ENCODE data around the gene IQCH.
"Not testable (repeated sequence)": the region's sequence is repeated elsewhere in the genome, so short reads cannot be mapped to it uniquely, and the experiment has no call there.

IQCH gene

DNA sequence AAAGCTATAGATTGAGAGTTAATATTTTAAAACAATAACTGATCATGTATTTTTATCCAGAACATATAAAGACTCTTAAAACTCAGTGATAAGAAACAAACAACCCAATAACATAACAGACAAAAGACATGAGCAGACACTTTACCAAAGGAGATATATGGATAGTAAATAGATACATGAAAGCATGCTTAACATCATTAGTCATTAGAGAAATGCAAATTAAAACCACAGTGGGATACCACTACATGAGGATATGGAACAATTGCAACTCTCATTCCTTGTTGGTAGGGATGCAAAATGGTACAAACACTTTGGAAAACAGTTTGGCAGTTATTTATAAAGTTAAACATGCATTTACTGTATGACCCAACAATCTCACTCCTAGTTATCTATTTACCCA, 95.0 kb downstream of the IQCH start:
- in situ Hi-C loops (cut with MboI; ENCODE audit: low sequenced_read_pairs), result no loop called here

DNA sequence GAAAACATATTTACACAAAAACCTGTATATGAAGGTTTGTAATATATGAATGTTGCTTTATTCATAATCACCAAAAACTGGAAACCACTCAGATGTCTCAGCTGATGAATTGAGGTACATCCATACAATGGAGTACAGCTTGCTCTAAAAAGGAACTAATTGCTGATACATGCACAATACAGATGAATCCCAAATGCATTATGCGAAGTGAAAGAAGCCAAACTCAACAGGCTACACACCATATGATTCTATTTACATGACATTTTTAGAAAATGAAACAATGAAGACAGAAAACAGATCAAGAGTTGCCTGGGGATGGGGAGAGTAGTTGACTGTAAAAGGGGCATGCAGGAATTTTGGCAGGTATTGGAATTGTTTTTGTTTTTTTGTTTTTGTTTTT, 95.5 kb downstream of the IQCH start:
- in situ Hi-C loops (cut with MboI; ENCODE audit: low sequenced_read_pairs), result no loop called here

DNA sequence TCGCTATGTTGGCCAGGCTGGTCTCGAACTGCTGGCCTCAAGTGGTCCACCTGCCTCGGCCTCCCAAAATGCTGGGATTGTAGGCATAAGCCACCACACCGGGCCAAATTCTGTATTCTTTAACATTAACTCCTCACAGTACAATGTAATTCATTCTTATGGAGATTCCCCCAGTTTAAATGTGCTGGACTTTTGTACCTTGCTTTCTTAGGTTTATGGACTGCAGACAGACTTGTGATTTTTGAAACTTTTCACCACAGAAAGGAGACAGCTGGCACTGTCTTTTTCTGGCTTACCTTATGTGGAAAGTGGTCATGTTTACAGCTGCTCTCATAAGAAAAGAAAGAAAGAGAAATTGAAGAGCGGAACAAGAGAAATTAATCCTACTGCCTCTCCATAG, 103.8 kb downstream of the IQCH start:
- in situ Hi-C loops (cut with MboI; ENCODE audit: low sequenced_read_pairs), result no loop called here

DNA sequence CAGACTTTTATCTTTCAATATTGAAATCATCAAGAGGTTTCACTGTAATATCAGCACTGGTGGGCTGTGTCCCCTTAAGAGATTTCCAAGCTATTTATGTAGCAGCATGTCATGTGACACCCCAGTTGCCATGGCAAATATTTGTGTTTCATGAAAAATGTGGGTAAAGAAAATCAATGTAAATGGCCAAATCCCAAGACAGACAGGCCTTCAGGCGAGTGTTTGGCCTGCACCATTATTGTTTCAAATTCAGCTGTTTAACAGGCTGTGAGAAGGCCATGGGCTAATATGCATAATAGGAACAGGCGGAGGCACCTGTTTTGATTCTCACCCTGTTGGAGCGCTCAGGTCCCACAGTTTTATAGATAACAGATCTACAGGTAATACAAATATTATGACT, 104.2 kb downstream of the IQCH start:
- in situ Hi-C loops (cut with MboI; ENCODE audit: low sequenced_read_pairs), result no loop called here

DNA sequence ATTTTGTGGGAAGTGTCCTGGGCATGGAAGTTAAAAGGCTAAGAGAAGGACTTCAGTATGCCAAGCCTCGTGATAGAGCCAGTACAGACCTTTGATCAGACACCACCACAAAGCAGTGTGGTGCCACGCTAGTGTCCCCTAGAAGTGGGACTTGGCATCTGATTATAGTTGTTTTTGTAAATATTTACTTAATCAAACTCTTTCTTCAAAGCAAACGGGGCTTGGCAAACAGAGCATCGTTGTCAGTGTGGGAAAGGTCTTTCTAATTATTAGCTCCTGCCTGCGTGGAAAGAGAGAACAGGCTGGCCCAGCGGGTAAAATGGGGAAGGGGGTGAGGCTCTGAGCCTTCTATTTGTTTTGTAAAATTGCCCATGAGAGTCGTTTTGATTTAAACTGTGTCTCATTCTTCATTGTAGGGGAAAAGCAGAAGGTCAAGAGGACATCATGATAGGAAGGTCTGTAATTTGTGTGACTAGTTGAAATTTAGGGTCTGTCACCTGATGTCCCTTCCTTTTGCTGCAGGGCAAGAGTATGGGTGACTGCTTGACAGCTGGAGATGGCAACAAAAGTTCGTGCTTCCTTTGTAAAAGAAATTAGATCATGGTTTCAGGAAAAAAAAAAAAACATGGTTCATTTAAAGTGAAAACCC, 105.0 kb downstream of the IQCH start:
- in situ Hi-C loops (cut with MboI; ENCODE audit: low sequenced_read_pairs), result no loop called here

DNA sequence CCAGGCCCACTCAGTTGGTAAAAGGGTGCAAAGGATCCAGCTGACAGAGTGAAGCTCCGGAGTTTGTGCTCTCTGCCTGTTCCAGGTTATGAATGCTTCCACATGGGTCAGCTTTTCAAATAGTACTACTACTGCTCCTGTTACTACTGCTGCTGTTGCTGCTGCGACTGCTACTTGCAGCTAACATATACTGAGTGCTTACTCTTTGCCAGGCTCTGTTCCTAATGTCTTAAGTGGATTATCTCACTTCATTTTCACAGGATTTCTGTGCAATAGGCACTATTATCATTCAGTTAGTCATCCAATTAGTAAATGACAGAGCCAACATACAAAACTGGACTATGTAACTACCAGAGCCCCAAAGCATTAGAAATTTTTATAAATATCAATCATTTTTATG, 106.5 kb downstream of the IQCH start:
- in situ Hi-C loops (cut with MboI; ENCODE audit: low sequenced_read_pairs), result no loop called here

DNA sequence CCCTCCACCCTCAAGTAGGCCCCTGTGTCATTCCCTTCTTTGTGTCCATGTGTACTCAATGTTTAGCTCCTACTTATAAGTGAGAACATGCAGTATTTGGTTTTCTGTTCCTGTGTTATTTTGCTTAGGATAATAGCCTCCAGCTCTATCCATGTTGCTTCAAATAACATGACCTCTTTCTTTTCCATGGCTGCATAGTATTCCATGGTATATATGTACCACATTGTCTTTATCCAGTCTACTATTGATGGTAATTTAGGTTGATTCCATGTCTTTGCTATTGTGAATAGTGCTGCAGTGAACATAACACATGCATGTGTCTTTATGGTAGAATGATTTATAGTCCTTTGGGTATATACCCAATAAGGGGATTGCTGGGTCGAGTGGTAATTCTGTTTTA, 109.1 kb downstream of the IQCH start:
- in situ Hi-C loops (cut with MboI; ENCODE audit: low sequenced_read_pairs), result not testable (repeated sequence)

DNA sequence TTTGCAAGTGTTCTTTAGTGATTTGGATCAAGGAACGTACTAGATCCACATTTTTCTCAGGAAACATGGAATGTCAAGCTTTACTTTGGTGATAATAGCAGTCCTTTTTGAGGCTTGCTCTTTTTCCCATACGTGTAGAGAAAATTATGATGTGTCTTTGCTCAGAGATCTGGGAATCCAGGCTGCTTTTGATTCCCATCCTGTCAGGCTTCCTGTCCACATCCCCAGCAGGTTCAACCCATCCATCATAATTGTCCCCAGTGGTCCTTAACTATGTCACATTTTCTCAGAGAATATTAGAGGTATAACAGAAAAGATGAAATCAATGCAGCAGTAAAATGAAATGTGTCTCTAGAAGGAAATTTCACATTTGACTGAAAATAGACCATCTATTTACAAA, 111.4 kb downstream of the IQCH start:
- in situ Hi-C loops (cut with MboI; ENCODE audit: low sequenced_read_pairs), result no loop called here

DNA sequence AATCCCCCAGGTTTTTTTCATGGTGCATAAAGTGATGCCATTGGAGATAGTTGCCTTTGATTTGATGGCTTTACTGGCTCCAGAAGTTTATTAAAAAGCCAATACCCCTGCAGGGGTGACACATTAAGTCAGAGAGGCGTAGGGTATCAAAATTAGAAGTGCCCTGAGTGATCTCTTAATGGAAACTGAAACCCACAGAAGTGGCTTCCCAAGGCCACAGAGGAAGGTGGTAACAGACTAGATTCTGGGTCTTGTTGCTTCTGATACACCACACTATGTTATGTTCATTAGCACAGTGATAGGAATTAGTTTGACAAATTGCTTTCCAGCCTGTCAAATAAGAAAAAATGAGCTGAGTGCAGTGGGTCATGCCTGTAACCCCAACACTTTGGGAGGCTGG, 112.3 kb downstream of the IQCH start:
- in situ Hi-C loops (cut with MboI; ENCODE audit: low sequenced_read_pairs), result no loop called here

DNA sequence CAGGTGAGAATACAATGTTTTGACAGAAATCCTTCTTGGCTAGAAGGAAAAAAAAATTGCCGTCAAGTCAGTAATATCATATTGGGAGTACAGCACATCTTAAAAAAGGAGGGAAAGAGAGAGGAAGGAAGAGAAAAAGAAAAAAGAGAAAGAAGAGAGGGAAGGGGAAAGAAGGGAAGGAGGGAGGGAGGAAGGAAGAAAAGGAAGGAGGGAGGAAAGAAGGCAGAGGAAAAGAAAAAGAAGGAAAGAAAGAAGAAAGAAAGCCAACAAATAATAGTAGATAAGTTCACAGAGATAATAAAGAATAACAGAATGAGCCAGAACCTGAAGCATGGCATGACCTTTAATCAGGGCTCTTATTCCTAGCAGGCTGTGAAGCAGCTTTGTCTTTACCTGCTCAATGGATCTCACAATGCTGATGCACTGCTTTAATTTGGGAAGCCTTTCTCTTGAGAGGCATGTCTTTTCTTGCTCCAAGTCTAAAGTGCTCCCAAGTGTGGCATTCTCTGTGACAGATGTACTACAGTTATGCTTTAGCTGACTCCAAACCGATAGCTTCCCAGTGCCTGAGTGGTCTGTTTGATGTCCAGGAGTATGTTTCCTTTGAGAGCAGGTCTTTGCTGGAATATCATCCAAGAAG, 114.9 kb downstream of the IQCH start:
- in situ Hi-C loops (cut with MboI; ENCODE audit: low sequenced_read_pairs), result no loop called here

DNA sequence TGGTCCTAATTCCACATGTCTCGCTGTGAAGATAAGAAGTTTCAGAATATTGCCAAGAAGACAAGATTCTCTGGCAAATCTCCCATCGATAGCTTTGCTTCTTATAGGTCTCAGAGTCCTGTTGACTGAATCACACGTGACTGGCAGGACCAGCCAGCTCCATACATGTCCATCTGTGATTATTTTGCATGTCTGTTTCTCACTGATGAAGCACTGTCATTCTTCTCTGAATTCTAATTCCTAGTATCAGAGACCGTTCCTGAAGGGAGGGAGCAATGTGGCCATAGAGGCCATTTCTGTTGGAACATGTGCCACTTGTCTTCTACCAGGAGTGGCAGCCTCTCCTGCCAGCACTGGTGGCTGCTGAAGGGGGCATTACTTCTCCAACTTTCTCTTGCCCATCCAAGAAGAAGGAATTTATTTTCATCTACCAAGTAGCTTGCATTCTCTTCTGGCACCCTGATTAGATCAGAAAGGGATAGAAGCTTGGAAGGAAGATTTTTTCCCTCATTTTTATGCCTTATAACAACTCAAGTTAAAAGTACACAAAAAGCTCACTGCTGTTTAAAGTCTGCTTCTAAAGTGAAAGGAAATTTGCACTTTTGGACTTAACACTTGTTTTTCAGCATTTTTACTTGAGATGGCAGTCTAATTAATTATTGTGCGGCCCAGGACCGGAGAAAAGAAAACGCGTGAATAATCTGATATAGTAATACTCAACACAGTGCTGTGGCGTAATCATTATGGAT, 115.8 kb downstream of the IQCH start:
- in situ Hi-C loops (cut with MboI; ENCODE audit: low sequenced_read_pairs), result no loop called here

DNA sequence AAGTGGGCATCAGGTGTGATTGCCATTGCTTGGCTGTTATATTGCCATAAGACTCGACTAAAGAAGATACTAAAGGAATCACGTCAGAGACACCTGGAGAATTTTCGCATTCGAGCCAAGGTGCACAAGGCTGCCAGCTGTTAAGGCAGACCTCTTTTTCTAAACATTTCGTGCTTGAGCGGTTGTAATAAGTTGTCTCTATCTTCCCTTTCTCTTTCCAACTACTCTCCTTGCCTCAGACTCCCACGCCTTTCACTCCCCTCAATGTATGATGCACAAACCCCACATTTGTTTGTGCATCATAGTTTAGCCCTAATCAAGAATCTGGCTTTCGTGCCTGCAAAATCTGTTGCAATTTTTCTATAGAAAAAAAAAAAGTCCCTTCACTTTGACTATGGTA, 118.0 kb downstream of the IQCH start:
- in situ Hi-C loops (cut with MboI; ENCODE audit: low sequenced_read_pairs), result no loop called here

DNA sequence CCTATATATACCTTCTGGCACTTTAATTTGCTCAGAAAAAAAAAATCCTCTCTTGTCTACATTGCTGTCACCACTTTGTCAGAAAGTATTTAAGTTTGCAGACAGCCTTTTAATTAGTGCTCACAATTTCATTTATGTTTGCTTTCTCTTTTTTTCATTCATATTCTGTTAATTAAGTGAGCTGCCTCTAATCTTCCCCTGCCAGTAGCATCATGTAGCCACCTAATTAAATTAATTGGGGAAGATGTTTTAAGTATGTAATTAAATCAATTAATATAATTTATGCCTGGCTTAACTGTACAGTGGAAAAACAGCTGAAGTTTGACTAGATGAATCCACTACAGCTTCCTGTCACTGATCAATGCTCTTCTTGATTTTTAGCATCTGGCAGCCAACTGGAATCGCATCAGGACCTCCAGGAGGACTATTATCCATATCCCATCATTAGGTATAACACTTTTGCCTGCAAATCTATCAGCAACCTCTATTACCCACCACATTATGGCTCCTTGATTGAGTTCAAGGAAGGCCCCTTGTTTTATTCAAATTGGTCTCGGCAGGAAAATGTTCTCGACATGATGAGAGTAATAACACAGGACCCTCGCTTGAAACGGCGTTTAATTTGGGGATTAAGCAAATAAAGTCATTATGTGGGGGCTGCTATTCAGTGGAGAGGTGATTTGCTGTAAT, 118.5 kb downstream of the IQCH start:
- in situ Hi-C loops (cut with MboI; ENCODE audit: low sequenced_read_pairs), result no loop called here

DNA sequence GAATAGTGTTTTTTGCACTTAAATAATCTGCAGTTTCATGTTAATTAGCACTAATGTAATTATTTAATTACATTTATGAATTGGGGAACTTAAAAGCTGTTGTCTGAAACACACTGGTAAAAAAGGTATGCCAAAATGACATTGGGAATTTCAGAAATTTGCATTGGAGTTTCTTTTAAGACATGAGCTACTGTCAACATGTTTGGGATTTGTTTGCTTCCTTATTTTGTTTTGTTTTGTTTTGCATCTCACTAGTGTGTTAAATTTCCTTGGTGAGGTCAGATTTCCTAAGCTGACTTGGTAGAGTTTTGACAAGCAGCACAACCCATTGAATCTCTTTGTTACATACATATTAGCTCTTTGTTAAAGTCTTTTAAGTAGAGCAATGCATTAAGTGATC, 119.4 kb downstream of the IQCH start:
- in situ Hi-C loops (cut with MboI; ENCODE audit: low sequenced_read_pairs), result no loop called here

DNA sequence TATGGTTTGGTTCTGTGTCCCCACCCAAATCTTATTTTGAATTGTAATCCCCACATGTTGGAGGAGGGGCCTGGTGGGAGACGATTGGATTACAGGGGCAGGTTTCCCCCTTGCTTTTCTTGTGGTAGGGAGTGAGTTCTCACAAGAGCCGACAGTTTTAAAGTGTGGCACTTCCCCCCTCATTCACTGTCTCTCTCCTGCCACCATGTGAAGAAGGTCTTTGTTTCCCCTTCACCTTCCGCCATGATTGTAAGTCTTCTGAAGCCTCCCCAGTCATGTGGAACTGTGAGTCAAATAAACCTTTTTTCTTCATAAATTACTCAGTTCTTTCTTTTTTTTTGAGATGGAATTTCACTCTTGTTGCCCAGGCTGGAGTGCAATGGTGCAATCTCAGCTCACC, 124.9 kb downstream of the IQCH start:
- in situ Hi-C loops (cut with MboI; ENCODE audit: low sequenced_read_pairs), result no loop called here

DNA sequence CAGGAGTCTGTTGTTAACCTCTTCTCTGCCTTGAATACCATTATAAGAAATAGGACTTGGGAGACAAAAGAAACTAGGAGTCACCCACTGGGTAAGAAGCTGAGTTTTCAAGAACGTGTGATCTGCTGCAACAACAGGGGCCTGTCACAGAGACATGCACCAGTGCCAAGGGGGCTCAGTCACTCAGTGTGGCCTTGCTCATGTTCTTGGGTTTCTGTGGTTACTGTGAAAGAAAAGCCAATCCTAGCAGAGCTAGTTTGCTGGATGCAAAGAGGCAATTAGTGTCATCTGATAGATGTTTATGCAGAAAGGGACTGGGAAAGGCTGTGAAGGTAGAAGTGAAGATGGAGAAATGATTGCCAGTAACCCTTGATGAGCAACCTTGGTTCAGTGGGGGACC, 126.3 kb downstream of the IQCH start:
- in situ Hi-C loops (cut with MboI; ENCODE audit: low sequenced_read_pairs), result no loop called here

DNA sequence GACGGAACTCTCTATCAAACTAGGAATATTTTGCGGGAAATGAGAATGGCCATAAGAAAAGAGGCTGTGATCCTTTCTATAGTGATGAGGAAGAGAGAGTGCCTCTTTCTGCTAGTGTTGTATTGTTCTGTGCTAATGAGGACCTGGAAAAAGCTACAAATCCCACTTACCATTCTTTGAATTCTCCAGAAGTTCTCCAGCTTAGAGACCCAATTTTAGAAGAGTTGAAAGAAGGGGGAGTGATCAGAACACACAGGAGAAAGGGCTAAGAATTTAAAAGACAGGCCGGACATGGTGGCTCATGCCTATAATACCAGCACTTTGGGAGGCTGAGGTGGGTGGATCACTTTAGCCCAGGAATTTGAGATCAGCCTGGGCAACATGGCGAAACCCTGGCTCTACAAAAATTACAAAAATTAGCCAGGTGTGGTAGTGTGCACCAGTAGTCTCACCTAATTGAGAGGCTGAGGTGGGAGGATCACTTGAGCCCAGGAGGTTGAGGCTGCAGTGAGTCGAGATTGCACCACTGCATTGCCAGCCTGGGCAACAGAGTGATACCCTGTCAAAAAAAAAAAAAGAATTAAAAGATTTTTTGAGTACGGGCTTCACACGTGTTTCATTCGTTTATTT, 126.9 kb downstream of the IQCH start:
- in situ Hi-C loops (cut with MboI; ENCODE audit: low sequenced_read_pairs), result no loop called here

DNA sequence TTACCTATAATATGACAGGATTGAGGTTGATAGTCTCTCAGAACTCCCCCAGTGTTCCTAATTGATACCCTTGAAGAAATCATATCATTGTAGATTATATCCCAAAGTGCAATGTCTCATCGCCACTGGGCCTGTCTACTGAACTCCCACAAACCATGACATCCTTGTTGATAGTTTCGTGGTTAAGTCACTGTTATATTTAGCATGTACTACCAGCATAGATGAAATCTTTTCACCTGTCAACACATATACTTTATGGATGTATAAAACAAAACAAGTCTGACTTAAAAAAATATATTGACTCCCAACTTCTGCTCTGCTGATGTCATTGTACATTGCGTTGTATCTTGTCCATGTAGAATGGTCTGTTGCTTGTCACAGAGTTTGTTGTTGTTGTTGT, 128.1 kb downstream of the IQCH start:
- in situ Hi-C loops (cut with MboI; ENCODE audit: low sequenced_read_pairs), result no loop called here

DNA sequence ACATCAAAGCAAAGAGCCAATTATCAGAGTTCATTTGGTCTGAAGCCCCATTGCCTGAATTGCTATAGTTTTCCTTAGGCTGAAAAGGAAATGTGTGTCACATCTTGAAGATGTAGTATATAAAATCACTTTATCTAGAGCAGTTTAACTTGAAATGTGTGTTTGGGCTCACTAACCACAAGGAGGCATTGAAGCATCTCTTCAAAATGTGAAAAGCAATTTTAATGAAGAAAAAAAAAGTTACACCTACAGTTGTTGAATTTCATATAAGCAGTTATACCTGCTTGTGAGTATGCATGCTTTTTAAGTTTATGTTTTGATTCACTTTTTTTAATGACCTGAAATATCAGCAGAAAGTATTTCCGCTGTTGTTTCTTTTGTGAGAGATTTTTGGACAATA, 129.3 kb downstream of the IQCH start:
- in situ Hi-C loops (cut with MboI; ENCODE audit: low sequenced_read_pairs), result no loop called here

DNA sequence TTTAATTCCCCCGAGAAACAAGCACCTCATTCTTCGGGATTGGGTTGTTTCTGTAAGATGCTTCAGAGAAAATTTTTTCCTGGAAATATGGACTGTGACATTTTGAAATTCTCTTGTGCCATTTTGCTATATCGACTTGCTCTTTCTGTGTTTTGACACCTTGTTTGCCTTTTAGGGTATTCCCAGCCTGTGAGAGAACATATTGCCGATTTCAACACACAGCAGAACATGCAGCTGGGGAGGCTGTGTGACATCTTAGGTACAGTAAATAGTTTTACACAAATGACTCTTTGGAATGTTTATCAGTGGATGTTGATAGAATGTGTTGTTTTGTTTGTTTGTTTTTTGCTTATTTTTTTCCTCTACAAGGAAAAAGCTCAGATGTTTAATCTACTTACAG, 130.2 kb downstream of the IQCH start:
- in situ Hi-C loops (cut with MboI; ENCODE audit: low sequenced_read_pairs), result no loop called here

DNA sequence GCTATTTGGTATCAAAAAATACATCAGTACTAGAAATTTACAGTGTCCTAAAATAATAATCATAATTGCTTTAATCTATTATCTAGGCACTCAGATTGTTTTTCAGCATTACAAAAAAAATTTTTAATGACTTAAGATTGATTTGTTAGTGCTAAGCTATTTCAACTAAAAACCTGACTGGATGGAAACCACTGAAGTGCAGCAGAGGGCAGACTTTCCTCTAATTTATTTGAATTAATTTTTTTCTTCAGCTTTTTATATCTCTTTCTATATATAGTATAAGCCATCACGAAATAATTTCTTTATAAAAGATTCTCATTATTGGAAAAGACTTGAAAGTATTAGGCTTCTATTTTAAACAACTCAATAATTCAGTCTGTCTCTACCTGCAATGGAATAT, 131.4 kb downstream of the IQCH start:
- in situ Hi-C loops (cut with MboI; ENCODE audit: low sequenced_read_pairs), result no loop called here
